Body of pancreas (tissue), 4 donors: ENCODE measurements around the gene GALNT16. TPM values are rescaled to one million over a fixed set of nuclear protein-coding genes. Genes with fewer than 3 reads are reported as not detected.
"Not testable (repeated sequence)": the region's sequence is repeated elsewhere in the genome, so short reads cannot be mapped to it uniquely, and the experiment has no call there.

Experiments
- ATAC-seq: fragments of 150-250 bp; one replicate; pipeline ENCODE4 v1.9.1; 2016
- DNase-seq, 4 donors: peaks; one replicate each; pipeline ENCODE4 v3.0.0-alpha.2; 2019
- H3K27ac ChIP-seq, 4 donors: fragments of 200-600 bp; sonication (generic); 1 replicate in 3 of 4; 2 replicates in 1 of 4; pipeline versions ENCODE4 v1.5.1 to v1.6.1; 2016 to 2019; ENCODE audit warnings: mild to moderate bottlenecking in 1 of 4, mixed read lengths in 1 of 4, moderate library complexity in 1 of 4
- H3K27me3 ChIP-seq, 2 donors: fragments of 200-600 bp; sonication (generic); one replicate each; pipeline ENCODE4 v1.6.0; 2016; ENCODE audit warnings: mild to moderate bottlenecking in 1 of 2
- H3K36me3 ChIP-seq, 2 donors: fragments of 200-600 bp; sonication (generic); replicated peaks in 1 of 2; 2 replicates each; pipeline ENCODE4 v1.5.1; 2016; ENCODE audit warnings: low read depth in 2 of 2; ENCODE audit not compliant: insufficient read depth in 1 of 2
- H3K4me1 ChIP-seq: fragments of 200-600 bp; sonication (generic); one replicate; pipeline ENCODE4 v1.6.0; 2016
- H3K4me3 ChIP-seq, 2 donors: fragments of 200-600 bp; sonication (generic); 1 replicate in 1 of 2; 2 replicates in 1 of 2; pipeline ENCODE4 v1.5.1; 2016 to 2019
- H3K9me3 ChIP-seq, 3 donors: fragments of 200-600 bp; sonication (generic); 1 replicate in 2 of 3; 2 replicates in 1 of 3; pipeline ENCODE4 v1.5.1; 2016
- CTCF ChIP-seq, 7 experiments: fragments of 450-650 bp in 4 of 7; fragments of 200-600 bp in 3 of 7; sonication (generic) in 3 of 7; IDR thresholded peaks; one replicate each; pipeline ENCODE4 v1.5.1; 2016 to 2019; ENCODE audit warnings: antibody characterized with exemption in 7 of 7
- POLR2A ChIP-seq, 3 donors: fragments of 450-650 bp; IDR thresholded peaks; one replicate each; pipeline ENCODE4 v1.6.1; 2016; ENCODE audit warnings: antibody characterized with exemption in 3 of 3, mild to moderate bottlenecking in 2 of 3
- WGBS, 2 donors: methylation state at CpG; one replicate each; pipeline ENCODE4 v1.1.5; 2017; 5-methylcytosine and 5-hydroxymethylcytosine counted together
- intact Hi-C: fragments of 100-400 bp; cut with DNase I; formaldehyde crosslinking; loops from one replicate; pipeline ENCODE4 v1.15.1; 2023
- total RNA-seq, 2 donors: library from RNA; depleted of rRNA; stranded (reverse); fragments of >200 nt; gene quantifications; one replicate each; pipeline ENCODE4 v1.1.0, GENCODE V29; 2016

GALNT16 gene
- total RNA-seq, 2 donors from 2014 or later: 1.3 to 5.6 TPM

GRCh38 chr14:69269381-69269780, 9.4 kb downstream of the GALNT16 start:
- TF ChIP-seq CTCF (IDR thresholded peaks at IDR 0.05): no peak
- no peak for TF ChIP-seq POLR2A (IDR thresholded peaks at IDR 0.05)
- Histone ChIP-seq H3K36me3 (no peaks in the 10 kb centered on the region), H3K9me3 (no peaks in the 10 kb centered on the region), H3K4me1 (no peaks in the 10 kb centered on the region), H3K27ac (no peak overlapping the region), H3K4me3 (no peak overlapping the region), H3K27me3 (no peaks in the 10 kb centered on the region)
- DNase-seq (no peak), ATAC-seq (no peak)
- intact Hi-C loops: no loop called here
- WGBS, 2 donors: 65 to 82% methylated on average over 1 of the region's 1 CpG

- no peaks in the 10 kb centered on the region for H3K36me3 ChIP-seq
Measured at GRCh38 chr14:69270097-69270496, 10.1 kb downstream of the GALNT16 start.

GRCh38 chr14:69270795-69271708, 11.1 kb downstream of the GALNT16 start:
- ATAC-seq (no peak), DNase-seq (no peak)
- 84 to 86% methylated on average over 18 to 21 of the region's 21 CpGs for WGBS, 2 donors
- H3K9me3 ChIP-seq: no peaks in the 10 kb centered on the region
- H3K27ac ChIP-seq: no peak overlapping the region
- no peaks in the 10 kb centered on the region for H3K4me1 ChIP-seq
- TF ChIP-seq POLR2A (IDR thresholded peaks at IDR 0.05): no peak
- H3K4me3 ChIP-seq: no peak overlapping the region
- intact Hi-C loops: no loop called here
- no peaks in the 10 kb centered on the region for H3K36me3 ChIP-seq
- H3K27me3 ChIP-seq: no peaks in the 10 kb centered on the region

More at GRCh38 chr14:69270097-69270496, 10.1 kb downstream of the GALNT16 start:
- intact Hi-C loops: no loop called here
- DNase-seq: no peak
- Histone ChIP-seq H3K9me3 (no peaks in the 10 kb centered on the region), H3K4me1 (no peaks in the 10 kb centered on the region), H3K27me3 (no peaks in the 10 kb centered on the region), H3K4me3 (no peak overlapping the region), H3K27ac (no peak overlapping the region)
- no peak for TF ChIP-seq POLR2A (IDR thresholded peaks at IDR 0.05)
- no peak for TF ChIP-seq CTCF (IDR thresholded peaks at IDR 0.05)
- ATAC-seq: no peak
- WGBS, 2 donors: 77 to 90% methylated on average over 9 to 10 of the region's 10 CpGs

- Histone ChIP-seq H3K27ac (no peak overlapping the region), H3K36me3 (no peaks in the 10 kb centered on the region), H3K27me3 (no peaks in the 10 kb centered on the region), H3K4me3 (no peak overlapping the region), H3K4me1 (no peaks in the 10 kb centered on the region), H3K9me3 (no peaks in the 10 kb centered on the region)
- DNase-seq (no peak), ATAC-seq (no peak)
- TF ChIP-seq POLR2A (IDR thresholded peaks at IDR 0.05) (no peak), CTCF (IDR thresholded peaks at IDR 0.05) (no peak)
- 50 to 58% methylated on average over 2 of the region's 2 CpGs for WGBS, 2 donors
- intact Hi-C loops: no loop called here
Measured at GRCh38 chr14:69274321-69274720, 14.4 kb downstream of the GALNT16 start.

DNA sequence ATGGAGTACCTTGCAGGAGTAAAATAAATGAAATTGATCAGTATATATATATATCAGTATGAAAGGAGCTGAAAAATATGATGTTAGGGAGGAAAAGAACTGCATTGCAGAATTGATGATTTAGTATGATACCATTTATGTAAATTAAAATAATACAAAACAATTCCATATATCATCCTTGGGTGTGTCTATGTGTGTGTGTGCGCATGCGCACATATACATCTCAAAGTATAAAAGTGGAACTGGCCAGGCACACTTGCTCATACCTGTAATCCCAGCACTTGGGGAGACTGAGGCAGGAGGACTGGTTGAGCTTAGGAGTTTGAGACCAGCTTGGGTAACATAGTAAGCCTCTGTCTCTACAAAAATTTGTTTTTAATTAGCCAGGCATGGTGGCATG, 15.4 kb downstream of the GALNT16 start:
- Histone ChIP-seq H3K4me1 (no peaks in the 10 kb centered on the region), H3K27me3 (no peaks in the 10 kb centered on the region), H3K36me3 (no peaks in the 10 kb centered on the region), H3K9me3 (no peaks in the 10 kb centered on the region), H3K27ac (no peak overlapping the region), H3K4me3 (no peak overlapping the region)
- ATAC-seq: no peak
- TF ChIP-seq CTCF (IDR thresholded peaks at IDR 0.05) (no peak), POLR2A (IDR thresholded peaks at IDR 0.05) (no peak)
- DNase-seq: no peak
- WGBS, 2 donors: 100% methylated on average over 2 of the region's 2 CpGs
- intact Hi-C loops: no loop called here

- H3K27ac ChIP-seq, H3K4me3 ChIP-seq, ATAC-seq, intact Hi-C loops, H3K4me1 ChIP-seq, H3K36me3 ChIP-seq, H3K27me3 ChIP-seq, H3K9me3 ChIP-seq, DNase-seq: not testable (repeated sequence)
- WGBS, 2 donors: 82 to 95% methylated on average over 3 of the region's 3 CpGs
Measured at GRCh38 chr14:69277356-69277755, 17.4 kb downstream of the GALNT16 start.
